GM12878 (cell line): ENCODE results near the gene SPAG9. TPM values are rescaled to one million over a fixed set of nuclear protein-coding genes. Genes with fewer than 3 reads are reported as not detected.

Source experiments
- ATF2 ChIP-seq: IDR thresholded peaks from 2 replicates; pipeline ENCODE4 v1.6.1; 2012; ENCODE audit warnings: low read length, inconsistent platforms
- ATF3 ChIP-seq: IDR thresholded peaks from 2 replicates; pipeline ENCODE4 v1.6.1; 2011; ENCODE audit warnings: low read depth, mild to moderate bottlenecking, low read length, moderate library complexity, borderline replicate concordance; ENCODE audit errors: extremely low read depth
- HDGF ChIP-seq: fragments of 450-650 bp; IDR thresholded peaks from 2 replicates; pipeline ENCODE4 v1.6.1; 2016; ENCODE audit warnings: antibody characterized with exemption
- HSF1 ChIP-seq: fragments of 150-350 bp; IDR thresholded peaks from 2 replicates; pipeline ENCODE4 v1.6.1; 2014; ENCODE audit warnings: mild to moderate bottlenecking, low read depth, low read length
- JUNB ChIP-seq: IDR thresholded peaks from 2 replicates; pipeline ENCODE4 v1.6.1; 2016; ENCODE audit warnings: antibody characterized with exemption, mild to moderate bottlenecking
- MYC ChIP-seq: IDR thresholded peaks from 2 replicates; pipeline ENCODE4 v1.6.1; 2011; ENCODE audit warnings: mild to moderate bottlenecking, low read length, moderate library complexity, inconsistent platforms; ENCODE audit not compliant: insufficient read depth, insufficient replicate concordance, insufficient read length, severe bottlenecking
- NR2F1 ChIP-seq: fragments of 450-650 bp; conservative IDR thresholded peaks from 2 replicates; pipeline ENCODE4 v1.6.1; 2017; ENCODE audit warnings: mild to moderate bottlenecking
- PBX3 ChIP-seq: IDR thresholded peaks from 2 replicates; pipeline ENCODE4 v1.6.1; 2011; ENCODE audit warnings: mild to moderate bottlenecking, low read depth, low read length, moderate library complexity; ENCODE audit not compliant: insufficient replicate concordance
- PML ChIP-seq: IDR thresholded peaks from 2 replicates; pipeline ENCODE4 v1.6.1; 2012; ENCODE audit warnings: low read length, inconsistent platforms
- RELA ChIP-seq: fragments of 450-650 bp; IDR thresholded peaks from 2 replicates; pipeline ENCODE4 v1.8.0; 2014; ENCODE audit warnings: borderline replicate concordance; ENCODE audit not compliant: partially characterized antibody
- RFX5 ChIP-seq: IDR thresholded peaks from 2 replicates; pipeline ENCODE4 v1.6.1; 2011; ENCODE audit warnings: low read depth, low read length, improper control_type of control experiment
- TAF1 ChIP-seq: IDR thresholded peaks from 2 replicates; pipeline ENCODE4 v1.6.1; 2011; ENCODE audit warnings: mild to moderate bottlenecking, low read depth, low read length, borderline replicate concordance
- TCF12 ChIP-seq: IDR thresholded peaks from 2 replicates; pipeline ENCODE4 v1.6.1; 2011; ENCODE audit warnings: low read depth, mild to moderate bottlenecking, low read length
- ZNF217 ChIP-seq: fragments of 450-650 bp; IDR thresholded peaks from 2 replicates; pipeline ENCODE4 v1.6.1; 2017; ENCODE audit warnings: antibody characterized with exemption, mild to moderate bottlenecking
- ZNF687 ChIP-seq: fragments of 450-650 bp; IDR thresholded peaks from 2 replicates; pipeline ENCODE4 v1.6.1; 2017; ENCODE audit warnings: mild to moderate bottlenecking, moderate library complexity
- polyA plus RNA-seq, 11 experiments: library from polyadenylated mRNA; depleted of rRNA in 4 of 11; unstranded in 6 of 11; stranded (reverse) in 5 of 11; fragments of >200 nt; fragmentation: Nextera tagmentation in 4 of 11; fragmentation: Illumina TruSeq in 1 of 11; extraction: Ambion mirVana in 4 of 11; extraction: Trizol in 1 of 11; gene quantifications; 1 replicate in 1 of 11; 2 replicates in 10 of 11; pipeline versions ENCODE4 v1.2.1 to v1.2.3, GENCODE V29; 2011 to 2016; ENCODE audit warnings: inconsistent platforms in 2 of 11, missing spikeins in 2 of 11, low read depth in 1 of 11
- total RNA-seq, 4 experiments: library from RNA; depleted of rRNA in 3 of 4; stranded (reverse); fragments of >200 nt in 3 of 4; fragmentation: Illumina TruSeq in 1 of 4; extraction: Trizol in 1 of 4; gene quantifications; 2 replicates each; pipeline versions ENCODE4 v1.2.1 to v1.2.3, GENCODE V29; 2013 to 2021

The SPAG9 gene
- total and polyA plus RNA-seq, 10 of the 15 experiments (the other 5 are each of a cell fraction or from before 2014, with no cell fraction given), result 6.6 to 42.0 (median 24.9) TPM

- no peak for TF ChIP-seq HSF1
- TF ChIP-seq PBX3, result peak; percentile 54
- TF ChIP-seq NR2F1, result no peak
- TF ChIP-seq ATF3, result no peak
- TF ChIP-seq TCF12, result no peak
- no peak for TF ChIP-seq ZNF687
- TF ChIP-seq RELA, result no peak
- no peak for TF ChIP-seq TAF1
- TF ChIP-seq ATF2, result no peak
- TF ChIP-seq MYC, result no peak
- 0 out of 2 replicates have a peak, but pooled peaks have one; percentile 22 for TF ChIP-seq RFX5
- no peak for TF ChIP-seq PML
- TF ChIP-seq JUNB, result no peak
- TF ChIP-seq HDGF, result no peak
- no peak for TF ChIP-seq ZNF217
Measured at GRCh38 chr17:51128076-51128475, 7.4 kb upstream of the SPAG9 start (continued).
